ENCODE data around the gene JDP2.

JDP2 gene

GRCh38 chr14:75521415-75522199 lies 93.8 kb downstream of the JDP2 start:
- in situ Hi-C loops (cut with HindIII; ENCODE audit: low pct_ligation_motif_present, low pct_unique_long_range_greater_than_20kb, low sequenced_read_pairs), result no loop called here
- no peak for DNase-seq

GRCh38 chr14:75522224-75522982 lies 94.6 kb downstream of the JDP2 start, which contains the start of gene BATF:
Gene BATF (plus strand): TSS chr14:75522469. CDS start chr14:75522683, 214 bp downstream.
- in situ Hi-C loops (cut with HindIII; ENCODE audit: low pct_ligation_motif_present, low pct_unique_long_range_greater_than_20kb, low sequenced_read_pairs), result no loop called here
- no peak for DNase-seq

- in situ Hi-C loops (cut with HindIII; ENCODE audit: low pct_ligation_motif_present, low pct_unique_long_range_greater_than_20kb, low sequenced_read_pairs), result no loop called here
- no peak for DNase-seq
Measured at GRCh38 chr14:75522983-75523318, 95.1 kb downstream of the JDP2 start.

Data from ACHN (cell line).